Bronchial epithelial cell (primary cell): ENCODE data around the gene AFF3. TPM values are rescaled to one million over a fixed set of nuclear protein-coding genes. Genes with fewer than 3 reads are reported as not detected.

Experiments used
- DNase-seq: peaks from one replicate; pipeline ENCODE4 v3.0.0-alpha.2; 2010; ENCODE audit warnings: low read depth
- FAIRE-seq: peaks from 2 replicates; lab custom pipeline; 2011; peaks lifted over from hg19 to GRCh38; lab: Jason Lieb, UNC
- H3K27me3 ChIP-seq: 2 replicates; pipeline ENCODE4 v1.5.1; 2011; ENCODE audit warnings: low read length; ENCODE audit not compliant: control insufficient read depth, insufficient read depth
- H3K36me3 ChIP-seq: 2 replicates; pipeline ENCODE4 v1.5.1; 2011; ENCODE audit warnings: low read length; ENCODE audit not compliant: control insufficient read depth, insufficient read depth
- H3K4me3 ChIP-seq: 2 replicates; pipeline ENCODE4 v1.5.1; 2011; ENCODE audit warnings: mild to moderate bottlenecking, low read depth, low read length, control low read depth
- total RNA-seq: library from RNA; depleted of rRNA; stranded (reverse); fragments of >200 nt; gene quantifications from 2 replicates; pipeline ENCODE4 v1.2.1, GENCODE V29; 2014
- TF ChIP-seq, protein P1 (sequence below): IDR thresholded peaks from 2 replicates; pipeline ENCODE4 v1.5.1; 2011; ENCODE audit warnings: mild to moderate bottlenecking, moderate library complexity, low read length, control low read depth, inconsistent platforms; ENCODE audit not compliant: insufficient read depth, severe bottlenecking

AFF3 gene
- total RNA-seq, 1 donor from 2014 or later = not detected

DNA sequence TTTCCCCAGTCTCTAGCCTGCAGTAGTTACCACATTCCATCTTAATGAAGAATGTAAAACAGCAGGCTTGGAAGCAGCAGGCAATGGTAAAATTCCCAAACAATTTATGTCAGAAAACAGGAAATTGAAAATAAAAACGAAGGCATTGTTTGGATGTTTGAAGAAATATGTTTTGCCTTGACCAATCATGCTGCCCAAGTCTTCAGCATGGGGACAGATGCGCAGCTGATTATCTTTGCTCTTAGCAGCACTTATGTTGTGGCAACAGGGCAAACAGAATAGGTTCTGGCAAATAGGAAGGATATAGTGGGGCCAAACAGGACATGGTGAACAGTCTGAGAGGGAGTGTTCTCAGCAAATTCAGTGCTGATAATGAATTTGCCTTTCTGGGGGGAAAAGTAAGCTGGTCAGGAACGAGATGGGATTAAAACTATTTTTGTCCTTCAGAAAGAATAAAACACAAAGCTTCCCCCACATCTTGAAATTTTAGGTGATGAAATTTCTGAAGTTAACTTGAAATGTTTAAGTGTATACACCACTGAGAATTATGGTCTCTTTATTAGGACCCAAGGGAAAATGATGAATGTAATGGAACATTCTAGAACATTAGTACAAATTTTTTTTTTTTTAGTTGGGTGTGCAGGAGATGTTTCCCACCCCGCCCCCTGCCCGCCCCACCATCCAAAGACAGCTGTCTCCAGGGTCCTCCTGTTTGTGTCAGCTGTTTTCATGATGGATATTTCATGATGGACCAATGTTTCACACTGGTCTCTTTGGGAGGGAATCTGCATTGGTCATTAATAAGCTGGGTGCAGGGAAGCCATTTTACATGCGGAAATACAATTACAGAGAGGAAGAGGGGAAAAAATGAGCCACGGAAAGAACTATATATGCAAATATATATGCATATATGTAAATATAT, 413.0 kb downstream of the AFF3 start:
- DNase-seq = no peak
- TF ChIP-seq, protein P1, sequence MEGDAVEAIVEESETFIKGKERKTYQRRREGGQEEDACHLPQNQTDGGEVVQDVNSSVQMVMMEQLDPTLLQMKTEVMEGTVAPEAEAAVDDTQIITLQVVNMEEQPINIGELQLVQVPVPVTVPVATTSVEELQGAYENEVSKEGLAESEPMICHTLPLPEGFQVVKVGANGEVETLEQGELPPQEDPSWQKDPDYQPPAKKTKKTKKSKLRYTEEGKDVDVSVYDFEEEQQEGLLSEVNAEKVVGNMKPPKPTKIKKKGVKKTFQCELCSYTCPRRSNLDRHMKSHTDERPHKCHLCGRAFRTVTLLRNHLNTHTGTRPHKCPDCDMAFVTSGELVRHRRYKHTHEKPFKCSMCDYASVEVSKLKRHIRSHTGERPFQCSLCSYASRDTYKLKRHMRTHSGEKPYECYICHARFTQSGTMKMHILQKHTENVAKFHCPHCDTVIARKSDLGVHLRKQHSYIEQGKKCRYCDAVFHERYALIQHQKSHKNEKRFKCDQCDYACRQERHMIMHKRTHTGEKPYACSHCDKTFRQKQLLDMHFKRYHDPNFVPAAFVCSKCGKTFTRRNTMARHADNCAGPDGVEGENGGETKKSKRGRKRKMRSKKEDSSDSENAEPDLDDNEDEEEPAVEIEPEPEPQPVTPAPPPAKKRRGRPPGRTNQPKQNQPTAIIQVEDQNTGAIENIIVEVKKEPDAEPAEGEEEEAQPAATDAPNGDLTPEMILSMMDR = no peak
- FAIRE-seq = no peak

DNA sequence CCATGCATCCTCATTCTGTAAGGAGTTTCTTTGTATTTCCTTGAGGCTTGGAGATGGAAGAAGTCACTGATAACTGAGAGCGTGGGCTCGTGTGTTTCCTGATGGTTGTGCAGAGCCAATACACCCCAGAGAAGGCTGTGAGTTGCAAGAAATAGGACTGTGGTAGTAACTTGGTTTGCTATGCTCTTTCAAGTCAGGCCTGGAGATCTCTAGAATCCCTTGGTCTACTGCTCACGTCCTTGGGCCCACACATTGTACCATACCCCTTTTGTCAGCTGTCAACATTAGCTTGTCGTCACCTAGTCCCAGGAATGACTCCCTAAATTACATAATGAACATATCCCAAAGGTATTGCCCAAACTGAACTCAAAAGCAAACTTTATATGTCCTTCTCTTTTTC, 414.2 kb downstream of the AFF3 start:
- FAIRE-seq = no peak
- no peak overlapping the region for H3K4me3 ChIP-seq
- no peaks in the 10 kb centered on the region for H3K27me3 ChIP-seq
- TF ChIP-seq, protein P1 = no peak
- no peak for DNase-seq
- no peaks in the 10 kb centered on the region for H3K36me3 ChIP-seq

More for the DNA sequence above, 413.0 kb downstream of the AFF3 start:
- Histone ChIP-seq H3K27me3 (no peaks in the 10 kb centered on the region), H3K4me3 (no peak overlapping the region), H3K36me3 (no peaks in the 10 kb centered on the region)

DNA sequence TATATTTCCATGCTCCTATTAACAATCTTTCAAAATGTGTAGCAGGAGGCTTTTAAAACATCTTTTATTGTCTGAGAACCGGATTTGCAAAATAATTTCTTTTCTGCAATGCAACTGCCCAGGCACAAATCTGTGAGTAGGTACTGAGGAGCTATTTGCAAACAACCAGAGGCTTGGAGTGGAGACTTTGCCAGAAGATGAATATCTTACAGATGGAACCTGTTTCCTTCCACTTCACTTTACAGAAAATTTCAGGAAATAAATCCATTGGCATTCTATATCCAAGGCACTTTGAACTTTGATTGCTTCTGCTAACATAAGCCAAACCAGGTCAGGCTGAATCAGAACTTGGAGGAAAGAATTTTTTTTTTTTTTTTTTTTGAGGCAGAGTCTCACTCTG, 415.2 kb downstream of the AFF3 start:
- H3K36me3 ChIP-seq = no peaks in the 10 kb centered on the region
- DNase-seq (no peak), FAIRE-seq (no peak)
- no peak overlapping the region for H3K4me3 ChIP-seq
- TF ChIP-seq, protein P1 = no peak
- H3K27me3 ChIP-seq = no peaks in the 10 kb centered on the region

DNA sequence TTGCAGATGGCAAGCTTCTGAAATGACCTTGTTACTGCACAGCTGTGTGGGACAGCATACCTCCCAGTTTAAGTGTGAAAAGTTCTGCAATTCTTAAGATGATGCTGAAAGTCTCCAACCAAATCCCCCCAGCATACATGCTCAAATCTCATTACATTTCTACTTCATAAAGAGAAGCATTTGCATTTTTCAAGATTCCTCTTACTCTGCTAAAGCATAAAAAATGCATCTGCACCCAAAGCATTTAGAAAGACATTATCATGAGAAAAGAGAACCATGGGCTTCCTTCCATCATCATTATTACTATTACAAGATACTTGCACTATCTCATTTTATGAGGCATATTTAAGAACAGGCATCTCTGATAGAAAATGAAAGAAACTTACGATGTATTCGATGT, 415.7 kb downstream of the AFF3 start:
- Histone ChIP-seq H3K36me3 (no peaks in the 10 kb centered on the region), H3K4me3 (no peak overlapping the region), H3K27me3 (no peaks in the 10 kb centered on the region)
- FAIRE-seq = no peak
- TF ChIP-seq, protein P1 = no peak
- DNase-seq = no peak

DNA sequence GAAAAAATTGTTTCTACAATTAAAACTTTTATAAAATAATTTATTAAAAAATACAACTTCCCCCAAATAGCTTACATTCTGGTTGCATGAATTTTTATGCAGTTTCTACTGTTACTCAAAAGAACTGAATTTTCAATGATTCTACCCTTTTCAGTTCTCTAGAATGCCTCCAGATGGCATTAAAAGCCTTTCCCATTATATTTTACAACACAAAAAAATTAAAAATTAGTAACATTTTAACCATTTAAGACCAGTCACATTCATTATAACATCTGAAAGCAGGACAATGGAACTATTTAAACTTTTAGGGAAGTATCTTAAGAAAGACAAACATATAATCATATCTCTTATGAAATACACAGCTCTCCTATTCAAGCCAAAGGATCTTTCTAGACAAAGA, 416.6 kb downstream of the AFF3 start:
- TF ChIP-seq, protein P1 = no peak
- FAIRE-seq (no peak), DNase-seq (no peak)
- H3K4me3 ChIP-seq = no peak overlapping the region
- H3K27me3 ChIP-seq = no peaks in the 10 kb centered on the region
- H3K36me3 ChIP-seq = no peaks in the 10 kb centered on the region
